Measurements from ENCODE around the gene NECTIN4.

NECTIN4 gene

DNA sequence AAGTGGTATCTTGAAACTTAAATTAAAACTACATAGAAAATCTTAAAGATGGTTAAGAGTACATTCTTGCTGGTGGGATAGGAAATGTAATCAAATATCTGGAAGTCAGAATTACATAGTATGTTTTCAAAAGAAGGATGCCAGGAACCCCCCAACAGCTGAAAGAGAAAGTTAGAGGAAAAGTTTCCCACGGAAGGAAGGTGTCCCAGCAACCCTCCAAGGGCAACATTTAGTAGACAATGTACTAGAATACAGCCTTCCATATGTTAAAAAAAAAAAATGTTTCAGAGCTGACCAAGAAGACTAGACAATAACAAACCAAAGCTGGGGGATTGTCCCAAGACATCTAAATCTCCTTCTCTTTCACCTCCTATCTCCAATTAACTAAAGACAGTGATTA is 40.9 kb upstream of the NECTIN4 start:
- DNase-seq (ENCODE audit: extremely low read depth, low read depth) = no peak
- TF ChIP-seq, protein P1, sequence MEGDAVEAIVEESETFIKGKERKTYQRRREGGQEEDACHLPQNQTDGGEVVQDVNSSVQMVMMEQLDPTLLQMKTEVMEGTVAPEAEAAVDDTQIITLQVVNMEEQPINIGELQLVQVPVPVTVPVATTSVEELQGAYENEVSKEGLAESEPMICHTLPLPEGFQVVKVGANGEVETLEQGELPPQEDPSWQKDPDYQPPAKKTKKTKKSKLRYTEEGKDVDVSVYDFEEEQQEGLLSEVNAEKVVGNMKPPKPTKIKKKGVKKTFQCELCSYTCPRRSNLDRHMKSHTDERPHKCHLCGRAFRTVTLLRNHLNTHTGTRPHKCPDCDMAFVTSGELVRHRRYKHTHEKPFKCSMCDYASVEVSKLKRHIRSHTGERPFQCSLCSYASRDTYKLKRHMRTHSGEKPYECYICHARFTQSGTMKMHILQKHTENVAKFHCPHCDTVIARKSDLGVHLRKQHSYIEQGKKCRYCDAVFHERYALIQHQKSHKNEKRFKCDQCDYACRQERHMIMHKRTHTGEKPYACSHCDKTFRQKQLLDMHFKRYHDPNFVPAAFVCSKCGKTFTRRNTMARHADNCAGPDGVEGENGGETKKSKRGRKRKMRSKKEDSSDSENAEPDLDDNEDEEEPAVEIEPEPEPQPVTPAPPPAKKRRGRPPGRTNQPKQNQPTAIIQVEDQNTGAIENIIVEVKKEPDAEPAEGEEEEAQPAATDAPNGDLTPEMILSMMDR (IDR thresholded peaks at IDR 0.05; ENCODE audit: low read depth, low read length) = no peak

DNA sequence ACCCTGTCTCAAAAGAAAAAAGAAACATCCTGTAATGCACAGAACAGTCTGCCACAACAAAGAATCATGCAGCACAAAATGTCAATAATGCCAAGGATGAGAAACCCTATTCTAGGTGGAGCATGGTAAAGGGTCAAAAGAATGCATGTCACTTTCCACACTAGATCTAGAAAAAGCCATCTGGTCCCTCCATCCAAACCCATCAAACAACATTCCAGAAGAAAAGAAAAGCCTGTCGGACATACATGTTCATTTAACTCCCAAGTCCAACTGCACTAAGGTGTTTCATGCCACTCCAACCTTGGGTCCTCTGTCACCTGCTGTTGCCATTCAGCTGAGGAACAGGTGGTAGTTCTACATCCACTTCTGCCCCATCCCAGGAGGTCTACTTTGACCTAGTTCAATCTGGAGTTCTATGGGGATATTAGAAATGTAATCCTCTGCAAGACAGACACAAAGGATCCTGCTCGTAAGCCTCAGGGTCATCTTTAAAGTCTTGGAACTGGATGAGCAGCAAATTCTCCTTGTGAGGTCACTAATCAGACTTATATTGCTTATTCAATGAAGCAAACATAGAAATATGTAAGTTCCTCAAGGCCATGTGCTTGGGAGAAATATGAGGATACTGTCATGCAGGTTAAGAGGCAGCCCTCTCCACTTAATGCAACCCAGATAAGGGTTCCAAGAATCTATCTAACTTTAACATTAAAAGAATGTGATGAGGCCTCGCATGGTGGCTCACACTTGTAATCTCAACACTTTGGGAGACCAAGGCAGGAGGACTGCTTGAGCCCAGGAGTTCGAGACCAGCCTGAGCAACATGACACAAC is 39.4 kb upstream of the NECTIN4 start:
- no peak for DNase-seq (ENCODE audit: extremely low read depth, low read depth)

DNA sequence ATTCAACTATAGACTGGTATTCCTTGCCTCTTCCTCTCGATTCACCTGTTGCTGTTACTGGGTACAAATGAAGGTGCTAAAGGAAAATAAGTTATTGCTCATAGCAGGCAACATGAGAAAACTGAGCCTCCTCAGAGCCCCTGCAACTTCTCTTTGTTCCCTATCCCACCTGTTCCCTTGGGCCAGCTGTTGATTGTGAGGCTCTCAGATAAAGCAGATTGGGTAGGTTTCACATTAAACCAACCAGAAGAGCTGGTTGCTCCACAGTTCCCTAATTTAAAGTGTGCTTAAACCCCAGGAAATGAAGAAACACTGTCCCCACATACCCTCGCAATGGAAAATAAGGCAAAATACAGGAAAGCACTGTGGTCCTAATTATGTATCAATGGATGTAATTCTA is 38.3 kb upstream of the NECTIN4 start:
- DNase-seq (ENCODE audit: extremely low read depth, low read depth) = no peak
- TF ChIP-seq, protein P1 (IDR thresholded peaks at IDR 0.05; ENCODE audit: low read depth, low read length) = no peak

More for the DNA sequence above, 39.4 kb upstream of the NECTIN4 start:
- TF ChIP-seq, protein P1 (IDR thresholded peaks at IDR 0.05; ENCODE audit: low read depth, low read length) = no peak

DNA sequence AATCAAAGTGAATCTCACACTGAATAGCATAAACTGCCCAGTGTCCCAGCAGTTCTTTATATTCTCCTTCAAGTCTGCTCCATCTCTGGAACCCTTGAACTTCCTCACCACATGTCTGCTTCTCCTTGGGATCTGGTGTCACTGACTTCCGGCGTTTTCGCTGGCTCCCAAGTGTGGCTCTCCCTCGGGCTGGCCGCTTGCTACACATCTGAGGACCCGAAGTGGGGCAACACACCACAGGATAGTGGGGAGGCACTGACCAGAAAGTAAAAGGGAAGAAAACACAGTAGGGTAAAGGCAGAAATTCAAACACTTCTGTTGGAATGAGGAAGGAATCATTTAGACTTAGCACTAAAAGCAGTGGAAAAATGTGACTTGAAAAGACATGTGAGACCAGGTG is 33.6 kb upstream of the NECTIN4 start:
- TF ChIP-seq, protein P1 (IDR thresholded peaks at IDR 0.05; ENCODE audit: low read depth, low read length) = no peak
- DNase-seq (ENCODE audit: extremely low read depth, low read depth) = no peak

DNA sequence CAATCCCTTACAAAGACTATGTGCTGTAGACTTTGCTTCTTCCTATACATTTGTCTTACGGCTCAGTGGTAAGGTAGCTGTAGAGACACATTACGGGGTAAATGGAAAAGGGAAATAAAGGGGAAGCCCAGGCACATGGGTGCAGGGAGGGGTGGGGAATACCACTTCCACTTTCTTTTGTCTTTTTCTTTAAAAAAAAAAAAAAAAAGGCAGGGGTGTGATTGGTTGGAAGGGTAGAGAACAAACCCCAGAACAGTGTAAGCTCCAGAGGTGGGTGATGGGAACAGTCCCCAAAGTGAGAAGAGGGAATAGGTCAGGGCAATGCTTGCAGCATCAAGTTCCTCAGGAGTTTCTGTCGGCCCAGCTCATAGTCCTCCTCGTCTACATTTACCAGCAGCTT is 32.5 kb upstream of the NECTIN4 start:
- TF ChIP-seq, protein P1 (IDR thresholded peaks at IDR 0.05; ENCODE audit: low read depth, low read length) = no peak
- no peak for DNase-seq (ENCODE audit: extremely low read depth, low read depth)

DNA sequence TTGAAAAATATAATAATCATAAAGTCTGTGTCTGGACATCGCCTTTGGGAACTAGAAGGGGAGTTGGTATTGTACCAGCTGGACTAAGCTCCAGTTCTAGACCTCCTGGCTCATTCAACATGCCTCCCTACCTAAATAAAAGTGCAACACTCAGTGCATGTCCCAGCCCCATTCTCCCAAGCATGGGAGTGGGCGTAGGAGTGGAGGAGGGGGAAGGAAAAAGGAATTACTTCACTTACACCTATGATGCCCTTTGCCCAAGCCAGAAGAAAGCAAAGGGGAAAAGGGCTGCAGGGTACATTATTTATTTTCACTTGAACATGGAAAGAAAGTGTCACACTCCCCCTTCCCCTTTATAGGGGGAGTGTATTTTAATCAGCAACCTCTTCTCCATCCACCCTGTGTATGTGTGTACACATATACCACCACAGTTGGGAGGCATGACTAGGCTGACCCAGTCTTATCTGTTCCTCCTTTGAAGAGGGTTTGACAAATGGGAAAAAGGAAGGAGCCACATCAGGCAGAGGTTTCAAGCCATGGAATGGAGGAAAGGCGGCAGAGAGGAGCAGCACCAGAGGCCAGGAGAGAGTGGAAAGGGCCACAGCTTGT is 31.8 kb upstream of the NECTIN4 start:
- DNase-seq (ENCODE audit: extremely low read depth, low read depth) = no peak
- TF ChIP-seq, protein P1 (IDR thresholded peaks at IDR 0.05; ENCODE audit: low read depth, low read length) = no peak

Measured in AG09319 (cell line).